Measurements from ENCODE around the gene SNED1.

Gene SNED1

GRCh38 chr2:240991378-240992263 lies 6.8 kb upstream of the SNED1 start:
- Histone ChIP-seq H3K27me3 (ENCODE audit: low read depth, low read length) (no peaks in the 10 kb centered on the region), H3K36me3 (ENCODE audit: control insufficient read depth in 1 of 2, insufficient read depth in 2 of 2, low read length in 2 of 2) (no peaks in the 10 kb centered on the region), H3K4me3 (ENCODE audit: low read depth in 1 of 2, low read length in 2 of 2) (no peak overlapping the region), H3K27ac (ENCODE audit: low read length) (no peak overlapping the region), H3K9me3 (ENCODE audit: control insufficient read depth in 1 of 2, low read length in 2 of 2) (peaks cover 0 to 6% of the 10 kb centered on the region in 2 donors), H3K4me1 (ENCODE audit: control insufficient read depth in 1 of 2, insufficient read depth in 2 of 2, low read length in 2 of 2) (no peaks in the 10 kb centered on the region)

GRCh38 chr2:240992572-240993291 lies 5.7 kb upstream of the SNED1 start:
- Histone ChIP-seq H3K4me1 (ENCODE audit: control insufficient read depth in 1 of 2, insufficient read depth in 2 of 2, low read length in 2 of 2) (peaks cover 0 to 3% of the 10 kb centered on the region in 2 donors), H3K4me3 (ENCODE audit: low read depth in 1 of 2, low read length in 2 of 2) (no peak overlapping the region), H3K36me3 (ENCODE audit: control insufficient read depth in 1 of 2, insufficient read depth in 2 of 2, low read length in 2 of 2) (no peaks in the 10 kb centered on the region), H3K27ac (ENCODE audit: low read length) (no peak overlapping the region), H3K27me3 (ENCODE audit: low read depth, low read length) (no peaks in the 10 kb centered on the region), H3K9me3 (ENCODE audit: control insufficient read depth in 1 of 2, low read length in 2 of 2) (peaks cover 0 to 6% of the 10 kb centered on the region in 2 donors)

GRCh38 chr2:240993446-240994170 lies 4.8 kb upstream of the SNED1 start:
- H3K4me3 ChIP-seq (ENCODE audit: low read depth in 1 of 2, low read length in 2 of 2), result no peak overlapping the region
- no peak overlapping the region for H3K27ac ChIP-seq (ENCODE audit: low read length)
- peaks cover 0 to 3% of the 10 kb centered on the region in 2 donors for H3K9me3 ChIP-seq (ENCODE audit: control insufficient read depth in 1 of 2, low read length in 2 of 2)
- peaks cover 0 to 9% of the 10 kb centered on the region in 2 donors for H3K4me1 ChIP-seq (ENCODE audit: control insufficient read depth in 1 of 2, insufficient read depth in 2 of 2, low read length in 2 of 2)
- H3K36me3 ChIP-seq (ENCODE audit: control insufficient read depth in 1 of 2, insufficient read depth in 2 of 2, low read length in 2 of 2), result no peaks in the 10 kb centered on the region
- no peaks in the 10 kb centered on the region for H3K27me3 ChIP-seq (ENCODE audit: low read depth, low read length)

GRCh38 chr2:240994171-240994896 lies 4.1 kb upstream of the SNED1 start:
- H3K27ac ChIP-seq (ENCODE audit: low read length), result no peak overlapping the region
- H3K4me3 ChIP-seq (ENCODE audit: low read depth in 1 of 2, low read length in 2 of 2), result no peak overlapping the region
- H3K27me3 ChIP-seq (ENCODE audit: low read depth, low read length), result no peaks in the 10 kb centered on the region
- no peaks in the 10 kb centered on the region for H3K9me3 ChIP-seq (ENCODE audit: control insufficient read depth in 1 of 2, low read length in 2 of 2)
- H3K36me3 ChIP-seq (ENCODE audit: control insufficient read depth in 1 of 2, insufficient read depth in 2 of 2, low read length in 2 of 2), result no peaks in the 10 kb centered on the region
- peaks cover 0 to 9% of the 10 kb centered on the region in 2 donors for H3K4me1 ChIP-seq (ENCODE audit: control insufficient read depth in 1 of 2, insufficient read depth in 2 of 2, low read length in 2 of 2)

- no peak overlapping the region for H3K27ac ChIP-seq (ENCODE audit: low read length)
- no peak overlapping the region for H3K4me3 ChIP-seq (ENCODE audit: low read depth in 1 of 2, low read length in 2 of 2)
- no peaks in the 10 kb centered on the region for H3K36me3 ChIP-seq (ENCODE audit: control insufficient read depth in 1 of 2, insufficient read depth in 2 of 2, low read length in 2 of 2)
- H3K27me3 ChIP-seq (ENCODE audit: low read depth, low read length), result peaks cover 5% of the 10 kb centered on the region
- no peaks in the 10 kb centered on the region for H3K9me3 ChIP-seq (ENCODE audit: control insufficient read depth in 1 of 2, low read length in 2 of 2)
- H3K4me1 ChIP-seq (ENCODE audit: control insufficient read depth in 1 of 2, insufficient read depth in 2 of 2, low read length in 2 of 2), result peaks cover 0 to 9% of the 10 kb centered on the region in 2 donors
Observed at GRCh38 chr2:240995041-240996021, 3.1 kb upstream of the SNED1 start.

- Histone ChIP-seq H3K27ac (ENCODE audit: low read length) (no peak overlapping the region), H3K9me3 (ENCODE audit: control insufficient read depth in 1 of 2, low read length in 2 of 2) (no peaks in the 10 kb centered on the region), H3K27me3 (ENCODE audit: low read depth, low read length) (peaks cover 5% of the 10 kb centered on the region), H3K36me3 (ENCODE audit: control insufficient read depth in 1 of 2, insufficient read depth in 2 of 2, low read length in 2 of 2) (no peaks in the 10 kb centered on the region), H3K4me1 (ENCODE audit: control insufficient read depth in 1 of 2, insufficient read depth in 2 of 2, low read length in 2 of 2) (peaks cover 0 to 9% of the 10 kb centered on the region in 2 donors), H3K4me3 (ENCODE audit: low read depth in 1 of 2, low read length in 2 of 2) (no peak overlapping the region)
Observed at GRCh38 chr2:240996161-240996833, 2.1 kb upstream of the SNED1 start.

GRCh38 chr2:240996834-240997140 lies 1.6 kb upstream of the SNED1 start:
- Histone ChIP-seq H3K4me1 (ENCODE audit: control insufficient read depth in 1 of 2, insufficient read depth in 2 of 2, low read length in 2 of 2) (peaks cover 0 to 9% of the 10 kb centered on the region in 2 donors), H3K27me3 (ENCODE audit: low read depth, low read length) (peaks cover 5% of the 10 kb centered on the region), H3K27ac (ENCODE audit: low read length) (no peak overlapping the region), H3K36me3 (ENCODE audit: control insufficient read depth in 1 of 2, insufficient read depth in 2 of 2, low read length in 2 of 2) (no peaks in the 10 kb centered on the region), H3K9me3 (ENCODE audit: control insufficient read depth in 1 of 2, low read length in 2 of 2) (no peaks in the 10 kb centered on the region), H3K4me3 (ENCODE audit: low read depth in 1 of 2, low read length in 2 of 2) (no peak overlapping the region)

- no peak overlapping the region for H3K27ac ChIP-seq (ENCODE audit: low read length)
- H3K9me3 ChIP-seq (ENCODE audit: control insufficient read depth in 1 of 2, low read length in 2 of 2), result no peaks in the 10 kb centered on the region
- H3K36me3 ChIP-seq (ENCODE audit: control insufficient read depth in 1 of 2, insufficient read depth in 2 of 2, low read length in 2 of 2), result no peaks in the 10 kb centered on the region
- H3K27me3 ChIP-seq (ENCODE audit: low read depth, low read length), result peaks cover 5% of the 10 kb centered on the region
- peaks cover 0 to 9% of the 10 kb centered on the region in 2 donors for H3K4me1 ChIP-seq (ENCODE audit: control insufficient read depth in 1 of 2, insufficient read depth in 2 of 2, low read length in 2 of 2)
- H3K4me3 ChIP-seq (ENCODE audit: low read depth in 1 of 2, low read length in 2 of 2), result peak overlapping the region in 1 of 2 donors; percentile 30
Observed at GRCh38 chr2:240997141-240997855, 1.1 kb upstream of the SNED1 start.

- Histone ChIP-seq H3K27me3 (ENCODE audit: low read depth, low read length) (peaks cover 5% of the 10 kb centered on the region), H3K4me3 (ENCODE audit: low read depth in 1 of 2, low read length in 2 of 2) (peak overlapping the region in 1 of 2 donors; percentile 68), H3K36me3 (ENCODE audit: control insufficient read depth in 1 of 2, insufficient read depth in 2 of 2, low read length in 2 of 2) (peaks cover 0 to under 1% of the 10 kb centered on the region in 2 donors), H3K9me3 (ENCODE audit: control insufficient read depth in 1 of 2, low read length in 2 of 2) (peaks cover 6% of the 10 kb centered on the region in 2 donors), H3K4me1 (ENCODE audit: control insufficient read depth in 1 of 2, insufficient read depth in 2 of 2, low read length in 2 of 2) (peaks cover 0 to 9% of the 10 kb centered on the region in 2 donors), H3K27ac (ENCODE audit: low read length) (no peak overlapping the region)
Observed at GRCh38 chr2:240998706-240998994, 232 bp downstream of the SNED1 start.

Data from muscle layer of duodenum (tissue), 2 donors.